KOPT-K1 (cell line): ENCODE data around the gene HLA-DMB.

Source experiments
- H3K27ac ChIP-seq: fragments of 200-600 bp; sonication (generic); 2 replicates; pipeline ENCODE4 v1.5.1; 2016; ENCODE audit warnings: antibody characterized with exemption, mild to moderate bottlenecking, low read depth, low read length; ENCODE audit not compliant: poor library complexity, severe bottlenecking
- H3K36me3 ChIP-seq: fragments of 200-600 bp; sonication (generic); 2 replicates; pipeline ENCODE4 v1.5.1; 2017; ENCODE audit warnings: antibody characterized with exemption, mild to moderate bottlenecking, low read length, moderate library complexity; ENCODE audit not compliant: insufficient read depth
- H3K9me3 ChIP-seq: fragments of 200-600 bp; sonication (generic); 2 replicates; pipeline ENCODE4 v1.5.1; 2017; ENCODE audit warnings: antibody characterized with exemption, low read length, mild to moderate bottlenecking; ENCODE audit not compliant: insufficient read depth, poor library complexity, severe bottlenecking

Gene HLA-DMB

DNA sequence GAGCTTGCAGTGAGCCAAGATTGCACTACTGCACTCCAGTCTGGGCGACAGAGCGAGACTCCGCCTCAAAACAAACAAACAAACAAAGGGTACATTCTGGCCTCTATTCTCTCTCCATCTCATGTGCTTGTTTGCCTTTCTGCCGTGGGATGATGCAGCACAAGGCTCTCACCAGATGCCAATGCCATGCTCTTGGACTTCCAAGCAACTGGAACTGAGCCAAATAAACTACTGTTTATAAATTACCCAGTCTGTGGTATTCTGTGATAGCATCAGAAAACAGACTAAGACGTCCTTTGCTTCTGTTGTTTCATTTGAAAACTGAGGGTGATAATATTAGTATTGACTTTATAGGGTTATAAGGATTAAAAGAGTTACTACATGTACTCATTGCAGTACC is 23.9 kb upstream of the HLA-DMB start:
- H3K36me3 ChIP-seq: no peaks in the 10 kb centered on the region
- no peaks in the 10 kb centered on the region for H3K9me3 ChIP-seq
- H3K27ac ChIP-seq: no peak overlapping the region

DNA sequence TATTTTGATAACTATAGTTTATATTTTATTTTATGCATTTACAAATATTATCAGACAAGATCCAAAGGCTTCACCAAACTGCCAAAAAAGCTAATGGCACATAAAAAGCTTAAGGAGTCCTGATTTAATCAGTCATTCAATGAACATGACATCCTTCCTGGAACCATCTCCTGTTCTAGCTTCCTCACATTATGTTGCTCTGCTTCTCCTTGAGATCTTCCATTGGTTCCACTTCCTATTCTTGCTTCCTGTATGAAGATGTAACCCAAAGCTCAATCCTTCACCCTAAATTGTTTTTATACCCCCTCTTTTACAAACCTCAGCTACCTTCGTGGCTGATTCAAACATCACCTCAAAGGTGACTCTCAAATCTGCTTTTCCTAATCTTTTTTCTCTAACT is 23.0 kb upstream of the HLA-DMB start:
- no peak overlapping the region for H3K27ac ChIP-seq
- H3K9me3 ChIP-seq: no peaks in the 10 kb centered on the region
- no peaks in the 10 kb centered on the region for H3K36me3 ChIP-seq

DNA sequence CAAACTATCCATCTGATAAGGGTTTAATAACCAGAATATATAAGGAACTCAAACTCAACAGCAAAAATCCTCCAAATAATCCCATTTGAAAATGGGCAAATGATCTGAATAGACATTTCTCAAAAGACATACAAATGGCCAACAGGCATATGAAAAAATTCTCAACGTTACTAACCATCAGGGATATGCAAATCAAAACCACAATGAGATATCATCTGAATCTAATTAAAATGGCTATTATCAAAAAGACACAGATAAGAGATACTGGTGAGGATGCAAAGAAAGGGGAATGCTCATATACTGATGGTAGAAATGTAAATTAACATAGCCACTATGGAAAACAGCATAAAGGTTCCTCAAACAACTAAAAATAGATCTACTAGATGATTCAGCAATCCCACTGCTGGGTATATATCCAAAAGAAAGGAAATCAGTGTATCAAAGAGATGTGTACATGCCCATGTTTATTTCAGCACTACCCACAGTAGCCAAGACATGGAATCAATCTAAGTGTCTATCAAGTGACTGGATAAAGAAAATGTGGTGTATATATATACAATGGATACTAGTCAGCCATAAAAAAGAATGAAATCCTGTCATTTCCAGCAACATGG is 21.5 kb upstream of the HLA-DMB start:
- Histone ChIP-seq H3K36me3 (no peaks in the 10 kb centered on the region), H3K27ac (no peak overlapping the region), H3K9me3 (no peaks in the 10 kb centered on the region)

DNA sequence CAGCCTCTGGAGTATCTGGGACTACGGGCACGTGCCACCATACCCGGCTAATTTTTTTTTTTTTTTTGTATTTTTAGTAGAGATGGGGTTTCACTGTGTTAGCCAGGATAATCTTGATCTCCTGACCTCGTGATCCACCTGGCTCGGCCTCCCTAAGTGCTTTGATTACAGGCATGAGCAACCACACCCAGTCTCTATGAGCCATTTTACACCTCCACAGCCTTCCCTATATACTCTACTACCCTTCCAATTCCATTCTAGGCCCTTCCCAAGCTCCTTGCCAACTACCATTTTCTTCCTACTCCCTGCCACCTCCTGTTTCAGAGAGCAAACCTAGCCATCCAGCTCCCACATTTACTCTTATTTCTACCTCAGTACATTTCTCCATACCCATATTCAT is 19.7 kb upstream of the HLA-DMB start:
- Histone ChIP-seq H3K36me3 (no peaks in the 10 kb centered on the region), H3K9me3 (no peaks in the 10 kb centered on the region), H3K27ac (no peak overlapping the region)

DNA sequence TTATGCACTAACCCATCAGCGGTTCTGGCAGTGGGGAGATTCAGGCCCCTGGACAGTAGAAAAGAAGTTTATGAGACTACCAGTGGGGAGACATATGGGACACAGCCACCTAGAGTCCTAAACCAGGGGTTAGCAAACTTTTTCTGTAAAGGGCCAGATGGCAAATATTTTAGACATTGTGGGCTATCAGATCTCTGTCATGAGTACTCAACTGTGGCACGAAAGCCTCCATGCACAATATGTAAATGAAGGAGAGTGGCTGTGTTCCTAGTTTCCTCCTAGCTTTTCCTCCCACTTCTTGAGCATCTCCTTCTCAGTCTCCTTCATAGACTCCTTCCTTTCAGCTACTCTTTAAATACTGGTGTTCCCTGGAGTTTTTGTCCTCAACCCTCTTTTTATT is 15.3 kb upstream of the HLA-DMB start:
- no peak overlapping the region for H3K27ac ChIP-seq
- H3K9me3 ChIP-seq: no peaks in the 10 kb centered on the region
- H3K36me3 ChIP-seq: no peaks in the 10 kb centered on the region

DNA sequence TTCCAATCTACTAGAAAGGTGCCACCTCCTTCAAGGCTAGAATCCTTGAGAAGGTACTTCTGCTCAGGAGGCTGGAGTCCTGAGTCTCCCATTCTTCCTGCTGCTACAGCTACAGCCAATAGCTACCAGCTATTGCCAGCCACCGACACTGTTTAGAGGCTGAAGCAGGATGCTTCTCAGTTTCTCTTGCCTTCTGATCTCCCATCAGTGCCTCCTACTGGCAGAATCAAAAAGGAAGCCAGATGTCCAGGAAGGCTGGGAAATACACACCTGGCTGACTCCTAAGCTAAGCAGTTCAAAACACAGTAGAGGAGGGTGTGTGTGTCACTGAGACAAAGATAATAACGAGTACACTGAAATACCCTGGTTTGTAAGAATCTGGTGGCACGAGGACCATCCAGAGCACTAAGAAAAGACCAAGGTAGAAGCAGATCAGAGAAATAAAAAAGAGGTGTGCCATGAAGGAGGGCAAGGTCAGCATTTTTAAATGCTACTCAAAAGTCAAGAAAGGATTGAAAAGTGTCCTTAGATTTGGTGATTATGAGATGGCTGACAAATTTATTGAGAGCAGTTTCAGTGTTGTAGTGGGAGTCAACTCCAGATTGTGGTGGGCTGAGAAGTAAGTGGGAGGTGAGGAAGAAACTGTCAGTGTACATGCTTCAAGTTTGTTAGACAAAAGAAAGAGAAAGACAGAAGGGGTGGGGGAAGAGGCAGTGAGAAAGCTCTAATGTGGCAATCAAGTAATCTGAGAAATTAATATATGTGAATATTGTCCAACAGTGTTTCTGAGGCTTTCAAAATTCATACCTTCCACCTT is 14.4 kb upstream of the HLA-DMB start:
- Histone ChIP-seq H3K9me3 (no peaks in the 10 kb centered on the region), H3K27ac (no peak overlapping the region), H3K36me3 (no peaks in the 10 kb centered on the region)

DNA sequence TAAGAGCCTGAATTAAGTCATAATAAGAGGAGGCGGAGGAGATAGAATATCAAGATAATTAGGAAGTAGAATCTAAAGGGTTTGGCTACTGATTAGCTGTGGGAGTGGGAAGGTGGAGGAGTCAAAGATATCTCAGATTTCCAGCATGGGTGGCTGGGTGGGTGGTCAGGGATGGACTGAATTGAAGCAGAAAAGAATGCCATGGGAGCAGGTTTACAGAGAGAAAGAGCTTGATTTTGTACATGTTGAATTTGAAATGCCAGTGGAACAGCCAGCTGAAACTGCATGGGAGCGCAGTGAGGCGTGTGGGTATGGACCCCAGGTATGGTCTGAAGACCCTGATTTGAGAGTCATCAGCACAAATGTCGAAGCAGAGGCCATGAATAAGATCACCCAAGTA is 13.4 kb upstream of the HLA-DMB start:
- Histone ChIP-seq H3K36me3 (no peaks in the 10 kb centered on the region), H3K27ac (no peak overlapping the region), H3K9me3 (no peaks in the 10 kb centered on the region)

DNA sequence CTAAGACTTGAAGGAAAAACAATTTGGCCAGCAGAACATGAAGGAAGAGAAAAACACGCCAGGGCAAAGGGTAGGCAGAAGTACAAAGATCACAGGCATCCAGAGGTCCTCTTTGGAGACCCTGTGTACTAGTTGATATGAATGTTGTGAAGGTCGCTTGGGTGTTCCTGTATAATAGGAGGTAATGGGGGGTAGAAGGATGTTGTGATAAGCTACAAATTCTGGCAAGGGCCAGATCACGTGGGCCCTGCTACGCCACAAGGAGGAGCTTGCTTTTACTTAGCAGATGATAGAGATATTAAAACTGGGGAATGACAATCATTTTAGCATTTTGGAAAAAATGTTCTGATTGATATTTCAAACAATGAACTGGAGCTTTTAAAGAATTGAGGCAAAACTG is 12.9 kb upstream of the HLA-DMB start:
- Histone ChIP-seq H3K36me3 (no peaks in the 10 kb centered on the region), H3K9me3 (no peaks in the 10 kb centered on the region), H3K27ac (no peak overlapping the region)

DNA sequence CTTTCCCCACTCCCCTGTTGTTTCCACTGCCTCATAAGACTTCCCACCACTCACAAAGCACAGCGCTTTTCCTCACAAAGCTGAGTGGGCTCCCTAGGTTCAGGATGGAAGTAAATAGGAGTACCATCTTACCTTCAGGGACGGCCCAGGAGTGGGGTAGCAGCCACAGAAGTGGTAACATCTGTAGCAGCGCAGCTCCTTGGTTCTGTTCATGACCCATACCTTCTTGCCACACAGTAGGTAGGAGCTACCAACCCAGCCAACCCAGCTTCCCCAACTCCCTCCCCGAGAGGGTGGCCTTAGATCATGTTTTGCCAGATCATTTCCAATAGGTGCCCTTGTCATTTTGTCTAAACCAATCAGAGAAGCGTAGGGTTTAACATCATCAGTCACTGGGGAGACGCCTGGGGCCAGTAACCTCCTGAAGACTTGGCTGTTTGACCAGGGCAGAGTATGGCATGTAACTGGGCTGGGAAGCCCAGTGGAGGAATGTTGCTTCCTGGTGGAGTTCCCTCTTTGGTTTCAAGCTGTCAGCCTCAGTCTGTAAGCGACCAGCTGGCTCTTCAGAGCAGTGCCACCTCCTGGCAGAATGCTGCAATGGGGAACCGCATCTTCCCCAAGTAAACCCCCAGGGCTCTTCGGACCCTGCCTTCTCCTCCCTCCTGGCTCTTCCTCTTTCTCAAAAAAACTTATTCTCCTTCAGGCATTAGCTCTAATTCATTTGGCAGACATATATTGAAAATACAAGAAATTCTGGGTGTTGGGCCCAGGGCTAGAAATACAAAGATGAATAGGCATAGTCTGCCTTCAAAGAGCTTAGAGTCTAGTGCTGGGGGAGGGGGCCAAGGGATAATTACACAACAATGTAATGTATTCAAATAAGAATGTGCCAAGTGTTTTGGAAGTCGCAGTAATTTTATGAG is 12.2 kb upstream of the HLA-DMB start, which contains the start of gene HLA-DMA:
Gene HLA-DMA (minus strand): TSS at position 281 of the 923 bp plus-strand sequence. CDS start 61 bp downstream, at position 220.
- H3K9me3 ChIP-seq: no peaks in the 10 kb centered on the region
- no peaks in the 10 kb centered on the region for H3K36me3 ChIP-seq
- H3K27ac ChIP-seq: peak within 1 kb of the TSS; percentile 2

DNA sequence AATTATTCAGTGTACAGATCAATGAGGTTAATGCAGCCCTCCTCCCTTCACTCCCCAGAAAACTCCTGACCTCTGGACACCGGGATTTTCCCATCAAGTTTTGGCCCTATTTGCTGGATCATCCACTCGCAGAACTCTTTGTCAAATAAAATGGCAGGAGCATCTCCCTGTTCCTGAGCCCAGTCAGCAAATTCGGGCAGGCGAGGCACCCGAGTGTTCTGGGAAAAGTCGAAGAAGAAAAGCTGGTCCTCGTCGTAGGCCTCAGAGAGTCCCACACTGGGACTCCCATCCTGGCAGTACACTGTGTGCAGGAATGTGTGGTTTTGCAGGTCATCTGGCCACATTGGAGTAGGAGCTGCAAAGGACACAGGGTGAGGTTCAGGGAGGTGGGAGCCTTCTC is 9.6 kb upstream of the HLA-DMB start:
- no peaks in the 10 kb centered on the region for H3K36me3 ChIP-seq
- no peak overlapping the region for H3K27ac ChIP-seq
- peaks cover 2% of the 10 kb centered on the region for H3K9me3 ChIP-seq

DNA sequence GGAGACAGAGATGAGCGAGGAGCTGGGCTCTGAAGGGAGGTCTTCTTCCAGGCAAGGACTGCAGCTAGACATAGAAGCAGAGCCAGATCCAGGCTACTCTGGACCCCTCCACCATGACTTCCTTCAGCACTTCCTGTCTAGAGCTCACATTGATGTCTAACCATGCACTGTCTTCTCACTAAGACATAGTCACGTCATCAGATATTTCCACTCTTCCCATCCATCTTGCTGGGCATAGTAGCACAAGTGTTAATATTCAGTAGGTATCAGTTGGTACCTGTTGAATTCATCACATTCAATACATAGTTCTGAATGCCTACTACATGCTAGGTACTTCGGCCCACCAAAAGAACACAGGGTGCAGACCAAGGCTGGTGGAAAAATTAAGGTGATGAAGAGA is 9.2 kb upstream of the HLA-DMB start:
- Histone ChIP-seq H3K9me3 (peaks cover 2% of the 10 kb centered on the region), H3K27ac (no peak overlapping the region), H3K36me3 (no peaks in the 10 kb centered on the region)

DNA sequence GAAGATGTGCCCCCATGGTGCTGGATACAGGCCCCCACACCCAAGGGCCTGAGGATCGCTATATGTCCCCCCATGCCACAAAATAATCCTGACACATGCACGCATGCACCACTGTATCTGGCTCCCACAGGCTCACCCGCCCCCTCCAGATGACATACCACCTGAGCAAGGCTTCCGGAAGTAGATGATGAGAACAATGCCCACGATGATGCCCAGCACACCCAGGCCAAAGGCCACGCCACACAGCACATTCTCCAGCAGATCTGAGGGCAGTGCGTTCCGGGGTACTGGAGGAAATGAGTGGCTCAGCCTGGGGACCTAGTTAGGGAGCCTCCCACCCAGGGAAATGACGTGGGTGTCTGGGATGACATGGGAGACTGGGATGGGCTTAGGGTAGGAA is 8.3 kb upstream of the HLA-DMB start:
- Histone ChIP-seq H3K36me3 (no peaks in the 10 kb centered on the region), H3K27ac (no peak overlapping the region), H3K9me3 (peaks cover 2% of the 10 kb centered on the region)

DNA sequence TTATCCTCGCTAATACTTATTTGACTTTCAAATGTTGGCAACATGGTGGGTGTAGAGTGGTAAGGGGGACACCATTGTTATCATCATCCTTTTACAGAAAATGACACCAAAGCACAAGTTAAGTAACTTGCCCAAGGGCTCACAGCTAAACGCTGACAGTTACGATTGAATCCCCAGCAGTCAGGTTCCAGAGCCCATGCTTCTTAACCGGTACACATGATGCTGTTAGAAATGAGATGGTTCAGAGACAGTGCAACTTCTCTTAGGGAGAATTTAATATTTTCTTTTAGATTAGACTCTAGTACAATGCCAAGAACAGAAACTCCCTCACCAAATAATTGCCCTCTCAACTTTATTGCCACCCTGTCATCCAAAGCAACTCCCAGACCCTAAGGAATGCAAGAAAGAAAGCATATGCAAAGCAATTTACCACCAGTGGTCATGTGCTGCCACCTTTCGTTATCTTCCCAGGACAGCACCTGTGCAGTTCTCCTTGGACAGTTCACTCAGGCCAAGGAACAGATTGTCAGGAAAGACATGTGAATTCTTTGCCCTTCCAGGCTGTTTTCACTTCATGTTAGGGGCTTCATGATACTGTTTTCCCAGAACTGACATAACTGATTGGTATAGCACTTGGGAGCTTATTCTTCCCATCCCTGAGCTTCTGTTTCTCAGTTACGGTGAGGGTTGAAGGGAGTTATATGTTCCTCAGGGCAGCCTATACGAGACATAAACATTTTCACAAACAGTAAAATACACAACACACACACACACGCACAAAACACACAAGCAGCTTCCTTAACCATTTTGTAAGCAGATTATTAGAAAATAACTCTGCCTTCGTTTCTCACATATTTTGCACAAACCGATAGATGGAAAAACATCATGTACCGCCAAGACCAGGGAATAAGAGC is 7.0 kb upstream of the HLA-DMB start:
- H3K27ac ChIP-seq: no peak overlapping the region

DNA sequence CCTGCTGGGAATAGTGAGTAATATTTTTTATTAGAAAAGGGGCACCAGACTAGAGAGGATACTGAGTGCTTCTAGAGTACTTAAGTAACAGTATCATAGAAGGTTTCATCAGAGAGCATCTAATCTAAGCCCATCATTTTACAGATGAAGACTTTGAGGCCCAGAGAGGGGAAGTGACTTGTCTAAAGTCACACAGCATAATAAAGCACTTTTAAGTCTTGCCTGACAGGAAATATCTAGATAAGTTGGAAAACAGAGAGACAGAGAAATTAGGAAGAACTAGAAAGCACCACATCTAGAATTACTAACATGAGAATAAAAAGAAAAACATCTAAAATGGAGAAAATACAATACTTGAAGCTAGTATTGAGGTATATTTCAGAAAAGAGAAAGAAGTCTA is 6.1 kb upstream of the HLA-DMB start:
- no peaks in the 10 kb centered on the region for H3K36me3 ChIP-seq
- H3K9me3 ChIP-seq: peaks cover 2% of the 10 kb centered on the region
- no peak overlapping the region for H3K27ac ChIP-seq

More for the DNA sequence above, 7.0 kb upstream of the HLA-DMB start:
- Histone ChIP-seq H3K9me3 (peaks cover 2% of the 10 kb centered on the region), H3K36me3 (no peaks in the 10 kb centered on the region)
